HCEC 1CT (cell line): ENCODE data around the gene ADIPOR2.
A peak's percentile ranks its signal among the peaks of the same experiment; 100 is the strongest.

Experiments used
- DNase-seq: peaks from one replicate; pipeline ENCODE4 v3.0.0-alpha.2; 2017

ADIPOR2 gene

GRCh38 chr12:1777798-1778197 lies 86.9 kb downstream of the ADIPOR2 start:
- DNase-seq, result peak; percentile 87

- no peak for DNase-seq
These were observed 88.0 kb downstream of the ADIPOR2 start for GRCh38 chr12:1778911-1779310.

GRCh38 chr12:1779783-1780182 lies 88.9 kb downstream of the ADIPOR2 start:
- no peak for DNase-seq

- no peak for DNase-seq
These were observed 90.9 kb downstream of the ADIPOR2 start for GRCh38 chr12:1781772-1782171.

- DNase-seq, result no peak
These were observed 91.3 kb downstream of the ADIPOR2 start for GRCh38 chr12:1782215-1782614.

- DNase-seq, result no peak
These were observed 96.8 kb downstream of the ADIPOR2 start for GRCh38 chr12:1787714-1788113.

- DNase-seq, result no peak
These were observed 99.6 kb downstream of the ADIPOR2 start for GRCh38 chr12:1790444-1790843.

- peak; percentile 50 for DNase-seq
These were observed 100.4 kb downstream of the ADIPOR2 start for GRCh38 chr12:1791104-1791841.

- no peak for DNase-seq
These were observed 101.5 kb downstream of the ADIPOR2 start for GRCh38 chr12:1792406-1792805.

- no peak for DNase-seq
These were observed 102.7 kb downstream of the ADIPOR2 start for GRCh38 chr12:1793426-1794210.

- DNase-seq, result no peak
These were observed 103.7 kb downstream of the ADIPOR2 start for GRCh38 chr12:1794440-1795090.

- no peak for DNase-seq
These were observed 104.4 kb downstream of the ADIPOR2 start for GRCh38 chr12:1795221-1795784.

- DNase-seq, result peak; percentile 84
These were observed 105.1 kb downstream of the ADIPOR2 start for GRCh38 chr12:1795785-1796514.

GRCh38 chr12:1796515-1797010 lies 105.7 kb downstream of the ADIPOR2 start:
- DNase-seq, result no peak

GRCh38 chr12:1797011-1797901 lies 106.4 kb downstream of the ADIPOR2 start:
- no peak for DNase-seq

- no peak for DNase-seq
These were observed 107.2 kb downstream of the ADIPOR2 start for GRCh38 chr12:1797991-1798640.

- DNase-seq, result no peak
These were observed 107.8 kb downstream of the ADIPOR2 start for GRCh38 chr12:1798641-1799020.

- no peak for DNase-seq
These were observed 108.4 kb downstream of the ADIPOR2 start for GRCh38 chr12:1799051-1799881.

- no peak for DNase-seq
These were observed 109.1 kb downstream of the ADIPOR2 start for GRCh38 chr12:1799882-1800400.
